GM19238 (cell line): ENCODE data around the gene TIMM10B.
"Not testable (repeated sequence)": the region's sequence is repeated elsewhere in the genome, so short reads cannot be mapped to it uniquely, and the experiment has no call there.

Experiments used
- DNase-seq: peaks from one replicate; pipeline ENCODE4 v3.0.0; 2011; ENCODE audit warnings: low spot score; ENCODE audit not compliant: insufficient read length

The TIMM10B gene

DNA sequence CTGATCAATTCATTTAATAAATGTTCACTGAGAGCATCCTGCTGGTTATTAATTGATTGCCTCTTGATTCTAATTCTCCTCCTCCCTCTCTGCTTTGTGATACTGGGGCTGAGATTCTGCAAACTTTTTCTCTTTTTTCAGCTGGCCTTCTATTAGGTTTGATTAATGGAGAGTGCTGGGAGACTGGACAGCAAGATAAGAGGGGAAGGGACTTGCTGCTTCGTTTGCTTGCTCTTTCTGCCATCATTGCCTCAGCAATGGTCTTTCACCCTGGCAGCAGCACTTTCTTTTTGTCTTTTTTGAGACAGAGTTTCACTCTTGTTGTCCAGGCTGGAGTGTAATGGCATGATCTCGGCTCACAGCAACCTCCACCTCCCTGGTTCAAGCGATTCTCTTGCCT, 22.9 kb downstream of the TIMM10B start:
- no peak for DNase-seq

GRCh38 chr11:6505577-6506240, 24.4 kb downstream of the TIMM10B start:
- no peak for DNase-seq

DNA sequence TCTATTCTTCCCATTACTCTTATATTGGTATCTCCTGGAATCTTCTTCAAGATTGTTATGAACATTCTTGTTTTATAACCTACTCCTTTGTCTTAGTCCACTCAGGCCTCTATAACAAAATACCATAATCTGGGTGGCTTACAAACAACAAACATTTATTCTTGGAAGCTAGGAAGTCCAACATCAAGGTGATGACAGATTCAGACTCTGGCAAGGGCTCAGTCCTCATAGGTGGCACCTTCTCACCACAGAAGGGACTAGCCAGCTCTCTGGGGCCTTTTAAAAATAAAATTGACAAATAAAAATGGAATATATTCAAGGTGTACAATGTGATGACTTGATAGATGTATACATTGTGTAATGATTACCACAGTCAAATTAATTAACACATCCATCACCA, 35.6 kb downstream of the TIMM10B start:
- no peak for DNase-seq

DNA sequence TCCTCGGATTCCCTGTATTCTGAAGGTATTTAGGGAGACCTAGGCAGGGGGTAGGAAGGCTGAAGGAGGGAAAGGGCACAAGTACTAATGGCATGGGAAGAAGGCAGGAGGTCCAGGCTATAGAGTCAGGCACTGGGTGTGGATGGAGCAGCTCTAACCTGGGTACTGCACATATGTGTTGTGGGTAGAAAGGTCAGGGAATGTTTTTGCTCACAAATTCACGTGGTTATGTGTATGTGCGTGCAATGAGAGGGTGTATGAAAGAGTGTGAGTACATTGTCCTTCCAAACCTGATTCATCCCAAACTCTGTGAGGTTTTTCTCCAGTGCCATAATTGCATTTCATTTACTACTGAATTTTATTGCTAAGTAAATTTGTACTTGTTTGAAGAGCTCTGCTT, 39.0 kb downstream of the TIMM10B start:
- no peak for DNase-seq

DNA sequence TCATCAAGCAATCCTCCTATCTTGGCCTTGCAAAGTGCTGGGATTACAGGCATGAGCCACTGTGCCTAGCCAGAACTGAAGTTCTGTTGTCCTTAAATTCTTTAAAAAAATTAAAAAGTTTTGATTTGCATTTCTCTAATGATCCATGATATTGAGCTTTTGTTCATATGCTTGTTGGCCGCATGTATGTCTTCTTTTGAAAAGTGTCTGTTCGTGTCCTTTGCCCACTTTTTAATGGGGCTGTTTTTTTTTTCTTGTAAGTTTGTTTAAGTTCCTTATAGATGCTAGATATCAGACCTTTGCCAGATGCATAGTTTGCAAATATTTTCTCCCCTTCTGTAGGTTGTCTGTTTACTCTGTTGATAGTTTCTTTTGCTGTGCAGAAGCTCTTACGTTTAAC, 40.6 kb downstream of the TIMM10B start:
- DNase-seq = not testable (repeated sequence)

- DNase-seq = no peak
Measured at GRCh38 chr11:6523253-6523652, 42.0 kb downstream of the TIMM10B start.

GRCh38 chr11:6526411-6527135, 45.3 kb downstream of the TIMM10B start:
- DNase-seq = no peak

GRCh38 chr11:6529266-6529665, 48.0 kb downstream of the TIMM10B start:
- DNase-seq = no peak

GRCh38 chr11:6530848-6531247, 49.5 kb downstream of the TIMM10B start:
- DNase-seq = no peak

- peak; percentile 33 for DNase-seq
Measured at GRCh38 chr11:6531267-6531752, 50.0 kb downstream of the TIMM10B start.
